Right ventricle myocardium inferior (tissue), 1 donor: Measurements from ENCODE around the gene LYRM9. TPM values are rescaled to one million over a fixed set of nuclear protein-coding genes. Genes with fewer than 3 reads are reported as not detected.
"Not testable (repeated sequence)": the region's sequence is repeated elsewhere in the genome, so short reads cannot be mapped to it uniquely, and the experiment has no call there.

Experiments
- ATAC-seq: fragments of 200-7000 bp; cut with Tn5 transposase; one replicate; pipeline ENCODE4 v1.9.1; 2020; ENCODE audit warnings: mild to moderate bottlenecking, moderate library complexity
- DNase-seq: peaks from one replicate; pipeline ENCODE4 v3.0.0; 2021; ENCODE audit errors: missing footprints
- intact Hi-C: fragments of 100-400 bp; cut with DNase I; formaldehyde crosslinking; loops from one replicate; pipeline ENCODE4 v1.11.0; 2022
- total RNA-seq: library from RNA; stranded (reverse); fragmentation: NEBNext Ultra II Directional; extraction: Animal tissue kit (Norgen Biotek cat#: 25700); gene quantifications from one replicate; pipeline ENCODE4 v1.2.1, GENCODE V29; 2021
- donor health status: DM: no; HTN: yes; CAD: no; lungs with severe emphysema.

LYRM9 gene
- total RNA-seq, 1 donor from 2014 or later, result 6.7 TPM

- ATAC-seq, result no peak
- no peak for DNase-seq
- intact Hi-C loops, result no loop called here
Observed at GRCh38 chr17:27853091-27853490, 40.1 kb downstream of the LYRM9 start.

- ATAC-seq (no peak), DNase-seq (no peak)
- intact Hi-C loops, result no loop called here
Observed at GRCh38 chr17:27849474-27850185, 43.5 kb downstream of the LYRM9 start.

GRCh38 chr17:27848931-27849330, 44.2 kb downstream of the LYRM9 start:
- peak; percentile 48 for DNase-seq
- no peak for ATAC-seq
- intact Hi-C loops, result no loop called here

GRCh38 chr17:27846808-27847307, 46.3 kb downstream of the LYRM9 start:
- intact Hi-C loops, DNase-seq, ATAC-seq: not testable (repeated sequence)

- peak; percentile 45 for DNase-seq
- ATAC-seq, result no peak
- intact Hi-C loops, result no loop called here
Observed at GRCh38 chr17:27846042-27846655, 47.0 kb downstream of the LYRM9 start.

GRCh38 chr17:27845264-27846041, 47.7 kb downstream of the LYRM9 start:
- DNase-seq, result no peak
- intact Hi-C loops, result no loop called here
- no peak for ATAC-seq

- no peak for ATAC-seq
- intact Hi-C loops, result no loop called here
- no peak for DNase-seq
Observed at GRCh38 chr17:27840688-27841087, 52.5 kb downstream of the LYRM9 start.

- DNase-seq, ATAC-seq, intact Hi-C loops: not testable (repeated sequence)
Observed at GRCh38 chr17:27840406-27840678, 52.8 kb downstream of the LYRM9 start.

- intact Hi-C loops, DNase-seq: not testable (repeated sequence)
- peak; percentile 72 for ATAC-seq
Observed at GRCh38 chr17:27839571-27840405, 53.4 kb downstream of the LYRM9 start.

GRCh38 chr17:27838607-27839006, 54.6 kb downstream of the LYRM9 start:
- intact Hi-C loops, DNase-seq, ATAC-seq: not testable (repeated sequence)

GRCh38 chr17:27837769-27838168, 55.4 kb downstream of the LYRM9 start:
- intact Hi-C loops, ATAC-seq, DNase-seq: not testable (repeated sequence)

GRCh38 chr17:27836651-27837050, 56.5 kb downstream of the LYRM9 start:
- no peak for ATAC-seq
- DNase-seq, result no peak
- intact Hi-C loops, result no loop called here

GRCh38 chr17:27834571-27834970, 58.6 kb downstream of the LYRM9 start:
- intact Hi-C loops, result no loop called here
- DNase-seq, result no peak
- no peak for ATAC-seq

- DNase-seq, result no peak
- intact Hi-C loops, result no loop called here
- ATAC-seq, result no peak
Observed at GRCh38 chr17:27832831-27833230, 60.3 kb downstream of the LYRM9 start.

- intact Hi-C loops, result not testable (repeated sequence)
Observed at GRCh38 chr17:27829888-27830287, 63.3 kb downstream of the LYRM9 start.

GRCh38 chr17:27829143-27829711, 63.9 kb downstream of the LYRM9 start:
- ATAC-seq, DNase-seq, intact Hi-C loops: not testable (repeated sequence)

More at GRCh38 chr17:27829888-27830287, 63.3 kb downstream of the LYRM9 start:
- DNase-seq, result not testable (repeated sequence)
- ATAC-seq, result peak; percentile 57
